SU-DHL-6 (cell line): ENCODE results near the gene PLEKHF1.

Experiments used
- CTCF ChIP-seq: fragments of 200-600 bp; sonication (generic); IDR thresholded peaks from one replicate; pipeline ENCODE4 v1.5.1; 2017; ENCODE audit warnings: antibody characterized with exemption, mild to moderate bottlenecking, low read length, moderate library complexity; ENCODE audit not compliant: insufficient read depth, poor library complexity, severe bottlenecking
- EZH2phosphoT487 ChIP-seq: fragments of 200-600 bp; sonication (generic), shearing (Covaris generic); conservative IDR thresholded peaks from 2 replicates; pipeline ENCODE4 v1.6.1; 2018; ENCODE audit warnings: mild to moderate bottlenecking, antibody characterized with exemption, low read length, moderate library complexity, mixed read lengths

GRCh38 chr19:29671393-29672160 lies 6.3 kb downstream of the PLEKHF1 start:
- TF ChIP-seq CTCF (no peak), EZH2phosphoT487 (no peak)
